ENCODE data around the gene LMBR1L.

- TF ChIP-seq ZNF530 (tag by site-specific recombination; IDR thresholded peaks at IDR 0.05; ENCODE audit: low read depth) (no peak), CTCF (tag by site-specific recombination; IDR thresholded peaks at IDR 0.05) (no peak), ZNF146 (tag by site-specific recombination; IDR thresholded peaks at IDR 0.05) (no peak)
Measured at GRCh38 chr12:49144384-49144783, 33.7 kb upstream of the LMBR1L start.
